Renal pelvis (tissue), 4 donors: ENCODE measurements around the gene HSD11B1. TPM values are rescaled to one million over a fixed set of nuclear protein-coding genes. Genes with fewer than 3 reads are reported as not detected.
A peak's percentile ranks its signal among the peaks of the same experiment; 100 is the strongest.
"Not testable (repeated sequence)": the region's sequence is repeated elsewhere in the genome, so short reads cannot be mapped to it uniquely, and the experiment has no call there.

ENCODE experiments used
- DNase-seq: peaks from one replicate; pipeline ENCODE4 v3.0.0-alpha.2; 2013
- polyA plus RNA-seq, 3 donors: library from polyadenylated mRNA; unstranded; fragments of 120-200 nt; gene quantifications; one replicate each; pipeline ENCODE4 v1.2.1, GENCODE V29; 2013; ENCODE audit not compliant: insufficient read length in 3 of 3

Gene HSD11B1
- polyA plus RNA-seq, 3 donors, result 0.14 to 0.16 TPM; not detected in 1

GRCh38 chr1:209689477-209689876 is 15.2 kb upstream of the HSD11B1 start:
- DNase-seq, result no peak

DNA sequence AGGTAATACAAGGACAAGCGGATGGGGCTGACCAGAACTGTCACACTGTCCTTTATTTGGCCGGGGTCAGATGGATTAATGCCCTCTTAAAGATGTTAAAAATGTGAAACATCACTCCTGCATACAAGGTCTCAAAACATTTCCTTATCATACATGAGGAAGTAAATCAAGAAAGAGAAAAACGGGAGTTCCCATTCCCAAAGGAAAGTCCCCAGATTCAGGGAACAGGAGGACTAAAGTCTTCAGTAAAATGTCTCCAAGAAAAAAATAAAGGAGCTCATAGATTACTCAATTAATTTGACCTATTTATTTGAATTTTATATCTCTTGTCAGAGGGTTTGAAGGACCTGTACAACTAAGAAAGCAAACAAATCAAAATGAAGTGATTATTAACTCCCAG is 13.4 kb upstream of the HSD11B1 start:
- DNase-seq, result no peak

- no peak for DNase-seq
Observed at GRCh38 chr1:209692296-209692695, 12.3 kb upstream of the HSD11B1 start.

GRCh38 chr1:209692745-209693504 is 11.7 kb upstream of the HSD11B1 start:
- peak; percentile 79 for DNase-seq

GRCh38 chr1:209696673-209697072 is 8.0 kb upstream of the HSD11B1 start:
- DNase-seq, result no peak

DNA sequence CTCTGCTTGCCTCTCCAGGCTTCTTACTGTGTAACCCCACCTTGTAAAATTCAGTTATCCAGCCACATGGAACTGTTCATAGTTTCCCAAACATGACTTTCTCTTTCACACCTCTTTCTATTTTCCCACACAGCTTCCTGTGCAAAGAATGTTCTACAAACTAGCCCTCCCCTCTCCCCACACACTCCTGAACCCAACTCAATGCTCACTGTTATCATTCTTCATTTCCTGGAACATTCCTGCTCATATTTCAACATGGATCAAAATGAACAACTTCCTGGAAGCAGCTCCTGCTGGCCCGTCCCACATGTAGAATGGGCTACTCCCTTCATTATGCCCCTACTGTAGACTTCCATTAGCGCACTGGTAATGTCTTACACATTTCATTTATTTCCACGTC is 7.5 kb upstream of the HSD11B1 start:
- no peak for DNase-seq

- not testable (repeated sequence) for DNase-seq
Observed at GRCh38 chr1:209700686-209701085, 4.0 kb upstream of the HSD11B1 start.

DNA sequence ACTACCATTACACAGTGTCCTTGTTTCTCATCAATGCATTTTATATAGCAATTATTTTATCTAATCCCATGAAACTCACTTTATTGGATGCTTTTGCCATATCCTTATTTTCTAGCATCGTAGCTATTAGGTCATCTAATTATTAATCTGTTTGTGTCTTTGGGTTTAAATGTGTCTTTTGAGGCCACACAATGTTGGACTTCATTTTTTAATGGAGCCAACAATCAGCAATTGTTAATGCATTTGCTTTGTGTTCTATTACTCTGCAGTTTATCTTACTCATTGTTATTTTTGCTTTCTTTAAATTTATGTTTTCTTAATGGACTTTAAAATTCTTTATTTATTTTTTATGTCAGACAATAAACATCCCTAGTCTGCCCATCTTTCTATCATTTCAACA is 1.8 kb upstream of the HSD11B1 start:
- DNase-seq, result no peak

DNA sequence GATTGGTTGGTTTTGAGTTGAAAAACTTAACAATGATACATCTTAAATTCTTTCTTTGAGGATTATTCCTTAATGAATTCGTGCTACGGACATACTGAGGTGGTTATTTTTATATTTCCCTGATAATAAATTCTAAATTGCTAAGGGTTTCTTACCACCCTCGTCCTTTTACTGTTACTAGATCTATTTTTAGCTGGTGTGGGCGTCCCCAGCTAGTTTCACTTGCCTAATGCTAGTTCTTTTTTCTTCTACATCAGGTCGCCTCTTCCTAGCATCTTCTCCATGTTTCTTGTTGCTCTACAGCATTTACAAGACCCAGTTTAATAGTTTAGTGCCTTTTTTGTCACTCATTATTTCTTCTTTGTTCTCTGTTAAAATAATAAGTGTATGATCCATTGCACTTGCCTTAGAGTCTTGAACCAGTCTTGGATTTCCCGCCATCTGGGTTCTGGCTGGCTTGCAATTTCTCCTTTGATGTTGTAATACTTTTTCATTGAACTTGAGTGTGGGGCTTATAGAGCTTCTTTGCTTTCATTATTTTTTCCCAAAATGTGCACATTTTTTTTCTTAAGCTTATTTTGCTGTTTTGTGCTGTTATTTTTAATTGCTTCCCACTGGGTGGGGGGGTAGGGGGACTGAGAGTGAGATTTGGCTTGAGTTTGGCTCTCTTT is 677 bp upstream of the HSD11B1 start:
- no peak for DNase-seq

DNA sequence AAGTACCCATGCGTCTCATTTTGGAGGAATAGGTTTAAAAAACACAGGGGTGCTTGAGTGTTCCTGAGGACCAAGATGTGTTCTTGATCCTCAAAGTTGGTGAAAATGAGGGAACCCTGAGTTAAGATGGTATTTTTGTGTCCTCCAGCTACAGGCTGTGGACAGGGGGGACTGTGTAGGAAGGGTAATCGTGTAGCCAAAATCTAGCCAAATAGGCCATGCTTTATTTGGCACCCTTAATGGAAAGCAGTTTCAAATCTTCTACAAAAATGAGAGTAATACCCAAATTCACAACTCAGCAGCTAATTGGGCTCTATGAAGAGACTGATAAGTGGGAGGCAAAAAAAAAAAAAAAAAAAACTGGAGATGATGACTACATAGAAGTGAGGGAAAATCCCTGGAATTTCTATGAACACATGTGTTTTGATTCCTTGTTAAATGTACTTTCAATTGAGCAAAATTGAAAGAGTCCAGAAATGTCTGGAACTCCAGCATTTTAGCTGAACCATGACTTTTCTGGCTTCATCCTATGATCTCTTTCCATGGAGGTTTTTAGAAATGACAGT is 470 bp downstream of the HSD11B1 start:
- no peak for DNase-seq

- no peak for DNase-seq
Observed at GRCh38 chr1:209706622-209707021, 2.0 kb downstream of the HSD11B1 start.

GRCh38 chr1:209707308-209707707 is 2.7 kb downstream of the HSD11B1 start:
- DNase-seq, result no peak

DNA sequence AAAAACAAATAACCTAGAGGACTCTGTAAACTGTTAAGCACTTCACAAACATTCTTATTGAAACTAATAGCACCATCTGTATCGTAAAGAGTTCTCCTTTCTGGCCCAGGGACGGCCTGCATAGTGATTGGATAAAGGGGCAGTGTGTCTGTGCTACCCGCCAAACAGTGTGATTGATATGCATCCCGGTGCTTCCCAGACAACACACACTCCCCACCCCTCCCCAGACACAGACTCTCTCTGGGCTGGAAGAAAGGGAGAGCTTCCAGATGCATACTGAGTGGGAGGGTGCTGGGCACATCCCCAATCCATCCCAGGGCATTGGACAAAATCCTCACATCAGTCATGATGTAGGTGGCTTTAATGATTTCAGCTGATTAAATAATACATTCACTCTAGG is 3.7 kb downstream of the HSD11B1 start:
- no peak for DNase-seq

DNA sequence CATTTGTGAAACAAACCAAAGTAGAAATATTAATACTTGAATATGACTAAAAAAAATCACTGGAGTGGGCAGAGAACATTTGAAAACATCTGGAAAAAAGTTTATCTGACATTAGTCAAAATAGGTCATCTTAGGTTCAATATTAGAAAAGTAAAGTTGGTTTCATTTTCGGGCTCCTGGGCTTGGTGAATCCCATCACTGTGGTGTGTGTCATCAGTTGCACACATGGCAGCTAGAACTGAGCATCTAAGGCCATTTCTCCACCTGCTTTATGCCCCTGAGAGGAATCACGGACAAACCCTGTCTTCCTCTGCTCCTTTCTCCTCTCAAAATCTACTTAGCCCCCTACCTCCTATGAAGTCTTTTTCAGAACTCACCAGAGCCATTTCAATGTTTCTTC is 5.4 kb downstream of the HSD11B1 start:
- DNase-seq, result no peak

DNA sequence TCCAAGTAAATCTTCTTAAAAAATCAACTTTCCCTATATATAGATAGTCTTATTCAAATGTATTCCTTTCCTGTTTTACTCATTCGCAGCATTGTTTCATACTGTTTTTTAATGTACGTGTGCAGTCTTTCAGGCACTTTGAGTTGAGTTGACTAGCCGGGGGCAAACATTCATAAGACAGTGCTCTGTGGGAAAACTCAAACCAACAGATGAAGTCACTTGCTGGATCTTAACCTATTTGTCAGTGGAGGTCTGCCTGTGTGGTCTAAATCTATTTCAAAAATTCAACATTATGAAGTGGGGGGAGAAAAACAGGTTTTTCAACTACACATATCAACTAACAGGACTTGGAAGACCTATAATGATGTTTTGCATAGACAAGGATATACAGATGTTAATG is 6.2 kb downstream of the HSD11B1 start:
- no peak for DNase-seq

DNA sequence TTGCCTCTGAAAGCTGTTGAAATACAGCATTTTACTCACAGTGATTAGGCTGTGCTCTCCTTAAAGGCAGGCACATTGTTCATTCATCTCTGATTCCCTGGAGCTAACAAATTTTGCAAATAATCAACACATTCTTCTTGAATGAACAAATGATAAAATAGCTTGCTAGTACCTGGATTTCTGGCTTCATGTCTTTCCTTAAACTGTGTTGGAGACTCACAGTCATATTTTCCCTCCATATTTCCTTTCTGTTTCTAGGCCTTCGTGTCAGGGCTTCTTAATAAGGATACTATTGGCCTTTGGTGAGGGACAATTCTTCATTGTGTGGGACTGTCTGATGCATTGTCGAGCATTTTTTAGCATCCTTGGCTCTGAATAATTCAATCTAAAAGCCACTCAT is 9.7 kb downstream of the HSD11B1 start:
- no peak for DNase-seq

DNA sequence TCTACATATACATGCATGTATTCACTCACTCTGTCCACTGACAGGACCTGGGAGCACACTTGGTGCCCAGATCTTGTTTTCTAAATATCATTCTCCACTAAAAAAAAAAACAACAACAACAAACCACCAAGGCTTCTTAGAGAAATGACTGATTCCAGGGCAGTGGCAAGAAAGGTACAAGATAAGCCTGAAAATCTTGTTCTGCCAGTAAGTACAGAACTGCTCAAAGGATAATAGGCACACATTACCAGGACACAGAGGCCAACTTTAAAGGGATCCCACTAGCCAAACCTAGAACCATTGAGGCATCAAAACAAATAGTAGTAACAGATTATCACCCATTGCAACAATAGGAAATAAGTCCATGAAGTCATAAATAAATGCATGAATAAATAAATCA is 10.7 kb downstream of the HSD11B1 start:
- DNase-seq, result no peak

DNA sequence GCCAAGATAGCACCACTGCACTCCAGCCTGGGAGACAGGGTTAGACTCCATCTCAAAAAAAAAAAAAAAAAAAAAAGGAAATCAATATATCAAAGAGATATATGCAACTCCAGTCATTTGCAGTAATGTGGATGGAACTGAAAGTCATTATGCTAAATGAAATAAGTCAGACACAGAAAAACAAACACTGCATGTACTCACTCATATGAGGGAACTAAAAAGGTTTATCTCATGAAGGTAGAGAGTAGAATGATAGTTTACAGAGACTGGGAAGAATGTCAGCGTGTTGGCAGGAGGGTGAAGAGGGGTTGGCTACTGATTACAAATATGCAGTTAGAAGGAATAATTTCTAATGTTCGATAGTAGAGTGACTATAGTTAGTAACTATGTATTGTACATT is 13.2 kb downstream of the HSD11B1 start:
- no peak for DNase-seq

DNA sequence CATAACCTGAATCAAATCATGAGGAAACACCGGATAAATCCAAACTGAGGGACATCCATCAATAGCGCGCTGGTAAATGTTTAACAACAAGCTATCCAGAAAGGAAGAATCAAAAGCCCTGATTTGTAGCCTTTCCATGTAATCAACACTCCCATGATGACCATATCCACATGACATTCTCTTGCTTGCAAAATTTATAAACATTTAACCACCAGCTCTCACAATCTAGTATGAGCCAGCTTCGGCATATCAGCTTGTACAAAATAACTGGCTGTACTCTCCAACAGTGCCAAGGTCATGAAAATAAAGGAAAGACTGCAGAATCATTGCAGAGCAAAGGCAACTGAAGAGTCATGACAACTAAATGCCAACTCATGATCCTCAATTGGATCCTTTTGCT is 15.7 kb downstream of the HSD11B1 start:
- no peak for DNase-seq

GRCh38 chr1:209720826-209721225 is 16.2 kb downstream of the HSD11B1 start:
- DNase-seq, result no peak

- DNase-seq, result no peak
Observed at GRCh38 chr1:209721323-209721722, 16.7 kb downstream of the HSD11B1 start.

DNA sequence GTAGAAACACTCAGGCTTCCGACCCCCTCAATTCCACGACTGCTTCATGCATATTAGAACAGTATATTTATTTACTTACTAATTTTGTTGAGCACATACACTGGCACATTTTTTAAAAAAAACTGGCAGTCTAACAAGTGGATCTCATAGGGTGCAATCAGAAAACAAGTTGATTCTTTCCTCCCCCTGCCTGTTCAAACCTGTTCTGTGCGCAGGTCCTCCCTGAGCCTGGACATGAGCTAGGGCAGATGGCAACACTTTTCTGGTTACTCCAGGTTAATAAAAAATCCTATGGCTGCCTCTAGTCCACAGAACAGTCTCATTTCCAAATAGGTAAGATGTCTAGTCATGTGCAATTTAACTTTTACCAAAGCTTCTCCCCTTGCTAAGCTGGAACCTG is 18.6 kb downstream of the HSD11B1 start:
- no peak for DNase-seq
